Measurements from ENCODE around the gene CYB561D2. TPM values are rescaled to one million over a fixed set of nuclear protein-coding genes. Genes with fewer than 3 reads are reported as not detected.

CYB561D2 gene
- total and polyA plus RNA-seq, 2 of the 13 experiments (the other 11 are each of a cell fraction or from before 2014, with no cell fraction given) = 11.1 to 17.2 TPM

GRCh38 chr3:50345586-50346234, 5.0 kb upstream of the CYB561D2 start, which contains the start of gene ZMYND10 (continued):
- no peak for TF ChIP-seq ZBTB40 (IDR thresholded peaks at IDR 0.05)
- TF ChIP-seq ZBTB40 (CRISPR knock-in tag; IDR thresholded peaks at IDR 0.05) = no peak
- no peak for TF ChIP-seq ADNP (CRISPR knock-in tag; IDR thresholded peaks at IDR 0.05)
- TF ChIP-seq ZHX2 (IDR thresholded peaks at IDR 0.05; ENCODE audit: low read depth) = no peak
- no peak for TF ChIP-seq ZHX2 (CRISPR knock-in tag; IDR thresholded peaks at IDR 0.05; ENCODE audit: borderline replicate concordance)
- no peak for TF ChIP-seq NFKBIZ (CRISPR knock-in tag; IDR thresholded peaks at IDR 0.05)
- TF ChIP-seq FUBP1 (CRISPR knock-in tag; IDR thresholded peaks at IDR 0.05; ENCODE audit: borderline replicate concordance) = no peak
- no peak for TF ChIP-seq ZNF703 (CRISPR knock-in tag; IDR thresholded peaks at IDR 0.05; ENCODE audit: borderline replicate concordance)
- 0 out of 2 replicates have a peak, but pooled peaks have one; percentile 63 for TF ChIP-seq ZBTB8A (CRISPR knock-in tag; IDR thresholded peaks at IDR 0.05; ENCODE audit: borderline replicate concordance, low read depth)
- TF ChIP-seq RBFOX2 (IDR thresholded peaks at IDR 0.05; ENCODE audit: low read depth, low read length) = 0 out of 2 replicates have a peak, but pooled peaks have one; percentile 18
- TF ChIP-seq ZNF558 (CRISPR knock-in tag; IDR thresholded peaks at IDR 0.05; ENCODE audit: borderline replicate concordance) = no peak
